NOMO-1 (cell line): ENCODE results near the gene PUS7L.

Source experiments
- DNase-seq, 2 experiments: peaks; one replicate each; lab custom pipeline; 2025; ENCODE audit not compliant: unreplicated experiment in 2 of 2; lab: John Stamatoyannopoulos, UW

Gene PUS7L

DNA sequence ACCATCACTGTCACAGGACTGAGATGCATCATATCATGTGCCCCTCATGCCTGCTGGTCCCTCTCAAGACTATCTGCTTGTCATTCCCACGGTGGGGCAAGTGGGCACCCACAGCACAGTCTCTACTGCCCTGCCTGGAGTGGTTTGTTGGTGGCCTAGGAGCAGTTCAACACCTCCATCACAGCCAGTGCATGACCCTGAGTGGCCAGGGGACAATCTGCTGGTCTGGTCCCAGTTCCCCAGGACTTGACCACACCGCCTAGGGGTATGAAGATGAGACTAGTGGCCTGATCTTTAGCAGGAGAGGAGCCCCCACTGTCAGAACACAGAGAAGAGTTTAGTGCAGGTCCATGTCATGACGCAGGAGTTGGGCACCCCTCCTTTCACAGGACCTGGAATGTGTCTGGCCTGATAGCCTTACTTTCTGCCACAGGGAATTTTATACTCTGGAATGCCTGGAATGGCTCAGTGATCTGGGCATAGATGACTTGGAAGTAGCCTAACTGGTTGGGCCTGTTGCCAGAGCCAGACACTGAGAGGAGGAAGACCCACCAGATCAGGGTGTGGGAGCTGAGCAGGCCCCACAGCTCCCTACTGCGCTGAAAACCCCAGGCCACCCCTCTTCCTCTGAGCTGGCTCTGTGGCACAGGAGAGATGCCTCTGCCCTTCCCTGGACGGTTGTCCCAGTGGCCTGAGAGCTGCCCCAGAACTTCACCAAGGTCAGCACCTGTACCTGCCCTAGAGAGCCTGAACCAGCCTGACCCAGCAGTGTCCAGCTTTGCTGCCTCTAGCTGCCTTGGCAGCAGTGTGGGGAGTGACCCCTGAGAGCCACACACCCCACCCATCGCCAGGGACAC is 83.3 kb downstream of the PUS7L start:
- DNase-seq: no peak

DNA sequence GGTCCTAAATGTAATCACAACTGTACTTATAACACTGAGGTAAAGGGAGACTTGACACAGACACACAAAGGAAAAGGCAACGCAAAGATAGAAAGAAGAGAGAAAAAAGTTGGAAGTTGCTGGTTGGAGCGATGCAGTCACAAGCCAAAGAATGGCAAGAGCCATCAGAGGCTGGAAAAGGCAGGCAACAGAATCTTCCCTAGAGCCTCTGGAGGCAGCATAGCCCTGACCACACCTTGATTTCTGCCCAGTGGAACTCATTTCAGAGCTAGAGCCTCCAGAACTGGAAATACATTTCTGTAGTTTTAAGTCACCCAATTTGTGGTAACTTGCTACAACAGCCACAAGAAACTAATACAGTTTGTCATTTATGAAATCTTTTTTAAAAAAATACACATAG is 89.2 kb downstream of the PUS7L start:
- DNase-seq: no peak
